GM20431 (cell line): ENCODE results near the gene SH2D3C.
"Not testable (repeated sequence)": the region's sequence is repeated elsewhere in the genome, so short reads cannot be mapped to it uniquely, and the experiment has no call there.

Source experiments
- in situ Hi-C: fragments of 300-500 bp; cut with MseI, MboI; formaldehyde crosslinking; loops from one replicate; pipeline ENCODE4 v1.15.0; 2020; ENCODE audit warnings: low sequenced_read_pairs; ENCODE audit not compliant: unreplicated experiment

SH2D3C gene

DNA sequence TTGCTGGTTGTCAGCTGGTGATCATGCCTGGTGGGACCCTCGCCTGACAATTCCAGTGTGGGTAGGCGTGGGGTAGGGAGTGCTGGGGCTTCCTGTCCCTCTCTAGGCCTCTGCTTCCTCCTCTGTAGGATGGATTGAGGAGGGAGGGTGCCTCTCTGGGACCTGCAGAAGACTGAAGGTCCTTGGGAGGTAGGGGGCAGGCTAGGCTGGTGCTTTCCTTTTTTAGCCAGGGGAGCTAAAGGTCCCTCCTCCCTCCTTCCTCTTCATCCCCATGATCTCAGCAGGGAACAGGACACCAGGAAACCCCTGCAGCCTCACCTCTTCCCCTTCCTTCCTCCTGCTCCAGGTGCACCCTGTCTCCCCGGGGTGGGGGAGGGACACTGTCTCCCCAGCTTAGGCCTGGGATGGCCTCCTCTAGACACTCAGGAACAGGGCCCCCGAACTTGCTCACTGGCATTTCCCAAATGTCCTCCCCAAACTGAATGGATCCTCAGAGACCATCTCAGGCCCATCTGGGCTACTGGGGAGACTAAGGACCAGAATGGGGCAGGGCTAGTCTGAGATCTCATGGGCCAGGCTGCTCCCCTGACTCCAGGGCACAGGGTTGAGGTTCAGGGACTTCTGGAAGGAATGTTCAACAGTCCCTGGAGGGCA is 8.4 kb downstream of the SH2D3C start:
- in situ Hi-C loops = no loop called here

DNA sequence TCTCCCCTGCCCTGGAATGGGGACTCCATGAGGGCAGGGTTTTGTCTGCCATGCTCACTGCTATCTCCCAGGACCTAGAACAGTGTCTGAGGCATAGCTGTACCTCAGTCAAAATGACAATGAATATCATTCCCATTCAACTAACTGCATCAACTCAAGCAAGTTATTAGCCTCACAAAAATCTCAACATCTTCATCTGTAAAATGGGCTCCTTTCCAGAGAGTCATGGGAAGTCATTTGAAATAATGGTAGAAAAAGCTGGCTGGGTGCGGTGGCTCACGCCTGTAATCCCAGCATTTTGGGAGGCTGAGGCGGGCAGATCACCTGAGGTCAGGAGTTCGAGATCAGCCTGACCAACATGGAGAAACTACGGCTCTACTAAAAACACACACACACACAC is 9.4 kb downstream of the SH2D3C start:
- in situ Hi-C loops = no loop called here

DNA sequence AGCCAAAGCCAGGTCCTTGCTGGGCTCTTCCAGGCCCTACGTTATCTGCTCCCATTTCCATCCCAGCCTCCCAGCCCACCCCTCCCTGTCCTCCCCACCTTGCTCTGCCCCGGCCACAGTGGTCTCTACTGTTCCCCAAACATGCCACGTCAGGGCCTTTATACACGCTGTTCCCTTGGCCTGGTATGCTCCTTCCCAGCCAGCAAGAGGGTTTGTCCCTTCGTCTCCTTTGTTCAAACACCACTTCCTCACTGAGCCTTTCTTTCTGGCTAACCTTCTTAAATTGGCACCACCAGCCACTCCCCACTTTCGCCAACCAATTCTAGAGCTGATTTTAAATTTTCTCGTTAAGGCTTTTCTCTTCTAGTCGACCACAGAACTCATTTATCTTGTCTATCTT is 9.8 kb downstream of the SH2D3C start:
- in situ Hi-C loops = no loop called here

- in situ Hi-C loops = no loop called here
Measured at GRCh38 chr9:127767909-127768331, 10.5 kb downstream of the SH2D3C start.

- in situ Hi-C loops = no loop called here
Measured at GRCh38 chr9:127767410-127767809, 11.1 kb downstream of the SH2D3C start.

GRCh38 chr9:127765418-127765817 is 13.0 kb downstream of the SH2D3C start:
- in situ Hi-C loops = no loop called here

DNA sequence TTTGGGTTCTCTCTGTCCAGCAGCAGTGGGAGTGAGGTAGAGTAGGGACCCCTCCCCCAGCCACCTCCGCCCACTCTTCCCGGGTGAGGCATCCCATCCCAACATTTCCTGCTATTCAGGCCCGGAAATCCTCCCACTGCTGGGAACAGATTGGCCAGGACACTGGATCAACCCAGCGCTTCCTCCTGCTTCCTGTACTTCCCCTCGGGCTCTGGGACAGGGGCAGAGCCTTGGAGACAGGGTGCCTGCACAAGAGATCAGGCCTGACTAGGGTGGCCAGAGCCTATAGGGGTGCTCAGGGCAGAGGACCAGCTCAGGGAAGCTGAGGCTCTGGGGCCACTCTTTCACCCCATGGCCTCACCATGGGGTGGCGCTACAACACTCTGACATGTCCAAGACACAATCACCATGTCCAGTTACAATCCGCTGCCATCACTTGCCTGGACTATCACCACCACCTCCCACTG is 14.5 kb downstream of the SH2D3C start:
- in situ Hi-C loops = no loop called here

GRCh38 chr9:127762111-127762676 is 16.3 kb downstream of the SH2D3C start:
- in situ Hi-C loops = no loop called here

DNA sequence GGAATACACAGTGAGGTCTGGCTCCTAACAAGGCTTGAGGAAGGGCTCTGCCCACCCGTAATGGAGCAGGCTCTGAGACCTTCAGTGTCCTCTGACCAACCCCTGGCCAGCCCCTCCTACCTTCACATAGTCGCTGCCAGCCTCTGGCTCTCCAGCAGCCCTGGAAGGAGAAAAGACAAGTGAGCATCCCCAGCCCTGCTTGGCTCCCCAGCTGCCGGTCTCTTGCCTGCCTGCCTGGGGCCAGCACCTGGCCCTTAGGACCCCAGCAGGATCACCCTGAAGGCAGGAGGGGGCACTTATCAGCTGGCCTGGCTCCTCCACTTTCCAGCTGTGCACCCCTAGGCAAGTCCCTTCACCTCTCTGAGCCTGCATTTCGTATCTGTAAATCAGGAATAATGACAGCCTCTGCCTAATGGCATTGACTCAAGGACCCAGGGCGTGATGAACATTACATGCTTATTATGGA is 16.9 kb downstream of the SH2D3C start:
- in situ Hi-C loops = no loop called here

- in situ Hi-C loops = no loop called here
Measured at GRCh38 chr9:127761061-127761460, 17.4 kb downstream of the SH2D3C start.

DNA sequence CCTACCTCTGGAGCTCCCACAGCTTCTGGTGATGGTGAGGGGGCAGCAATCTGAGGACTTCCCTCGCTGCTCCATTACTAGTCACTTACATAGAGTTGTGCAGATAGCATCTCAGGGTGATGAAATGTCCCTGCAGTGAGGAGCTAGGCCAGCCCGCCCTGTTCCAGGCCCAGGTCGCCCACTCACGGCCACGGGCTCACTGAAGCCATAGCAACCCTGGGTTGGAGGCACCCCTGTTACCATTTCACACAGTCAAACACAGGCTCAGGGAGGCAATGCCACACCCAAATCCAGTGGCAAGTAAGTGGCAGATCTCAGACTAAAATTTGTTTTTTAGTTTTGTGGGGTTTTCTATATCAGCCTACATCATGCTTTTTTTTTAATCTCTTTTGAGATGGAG is 19.6 kb downstream of the SH2D3C start:
- in situ Hi-C loops = no loop called here

DNA sequence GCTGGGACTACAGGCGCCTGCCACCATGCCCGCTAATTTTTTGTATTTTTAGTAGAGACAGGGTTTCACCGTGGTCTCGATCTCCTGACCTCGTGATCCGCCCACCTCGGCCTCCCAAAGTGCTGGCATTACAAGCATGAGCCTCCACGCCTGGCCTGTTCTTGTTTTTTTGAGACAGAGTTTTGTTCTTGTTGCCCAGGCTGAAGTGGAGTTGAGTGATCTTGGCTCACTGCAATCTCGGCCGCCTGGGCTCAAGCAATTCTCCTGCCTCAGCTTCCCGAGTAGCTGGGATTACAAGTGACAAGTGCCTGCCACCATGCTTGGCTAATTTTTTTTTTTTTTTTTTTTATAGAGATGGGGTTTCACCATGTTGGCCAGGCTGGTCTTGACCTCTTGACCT is 21.7 kb downstream of the SH2D3C start:
- in situ Hi-C loops = not testable (repeated sequence)

DNA sequence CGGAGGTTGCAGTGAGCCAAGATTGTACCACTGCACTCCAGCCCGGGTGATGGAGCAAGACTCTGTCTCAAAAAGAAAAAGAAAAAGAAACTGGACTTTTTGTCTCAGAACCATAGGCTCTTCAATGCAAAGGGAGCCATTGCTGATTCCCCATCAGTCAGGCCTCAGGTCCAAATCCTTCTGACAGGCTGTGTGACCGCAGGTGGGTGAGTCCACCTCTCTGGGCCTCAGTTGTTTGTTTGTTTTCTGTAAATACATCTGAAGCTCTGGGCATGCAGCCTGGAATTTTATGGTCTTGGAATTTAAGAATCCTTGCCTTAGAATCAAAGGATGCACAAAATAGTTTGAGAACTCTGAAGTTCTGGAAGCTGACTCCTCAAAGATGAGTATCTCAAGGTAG is 22.2 kb downstream of the SH2D3C start:
- in situ Hi-C loops = no loop called here

GRCh38 chr9:127755061-127756060 is 23.1 kb downstream of the SH2D3C start:
- in situ Hi-C loops = no loop called here

- in situ Hi-C loops = no loop called here
Measured at GRCh38 chr9:127754099-127755060, 24.1 kb downstream of the SH2D3C start.

DNA sequence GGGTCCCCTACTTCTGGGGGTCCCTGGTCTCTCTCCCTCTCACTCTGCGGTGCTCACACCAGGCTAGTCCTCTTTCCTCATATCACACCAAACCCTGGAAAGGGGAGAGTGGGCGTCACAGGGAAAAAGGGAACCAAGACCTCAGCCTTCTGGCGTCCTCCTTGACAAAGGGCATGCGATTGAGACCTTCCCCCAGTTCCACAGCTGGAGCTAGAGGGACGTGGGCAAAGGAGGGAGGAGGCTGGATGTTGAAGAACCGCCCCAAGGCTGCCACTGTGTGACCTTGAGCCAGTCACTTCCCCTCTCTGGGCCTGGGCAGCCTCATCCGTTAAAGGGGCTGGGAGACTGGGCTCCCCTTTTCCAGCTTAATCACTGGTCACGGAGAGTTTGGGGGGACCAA is 24.8 kb downstream of the SH2D3C start:
- in situ Hi-C loops = no loop called here

DNA sequence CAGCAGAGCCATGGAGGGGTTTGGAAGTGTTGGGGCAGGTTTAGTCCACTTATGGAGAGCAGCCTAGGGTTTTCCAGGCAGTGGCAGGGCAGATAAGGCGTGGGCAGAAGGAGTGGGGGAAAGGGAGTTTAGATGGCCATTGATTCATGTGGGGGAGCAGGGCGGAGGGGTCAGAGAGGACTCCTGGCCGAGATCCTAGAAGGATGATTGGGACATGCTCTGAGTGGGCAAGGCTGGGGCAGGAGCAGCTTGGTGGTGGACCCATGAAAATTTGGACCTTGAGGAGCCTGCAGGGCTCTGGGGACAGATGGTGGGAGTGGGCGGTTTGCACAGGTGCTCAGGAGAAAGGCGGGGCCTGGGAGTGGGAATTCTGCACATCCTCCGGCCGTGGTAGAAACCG is 25.3 kb downstream of the SH2D3C start:
- in situ Hi-C loops = no loop called here

GRCh38 chr9:127751269-127752054 is 27.0 kb downstream of the SH2D3C start:
- in situ Hi-C loops = no loop called here
